ENCODE results near the gene MAT2A. TPM values are rescaled to one million over a fixed set of nuclear protein-coding genes. Genes with fewer than 3 reads are reported as not detected.

MAT2A gene
- total RNA-seq, 1 experiment from 2014 or later, result 309 TPM

GRCh38 chr2:85547859-85548607 is 9.1 kb downstream of the MAT2A start:
- intact Hi-C loops (cut with micrococcal nuclease), result loop anchor here (2.0 kb wide), 1 partner anchor 49 kb away; no protein-coding TSS in a partner anchor
- Histone ChIP-seq H3K9me3 (ENCODE audit: low read length) (no peaks in the 10 kb centered on the region), H3K4me3 (ENCODE audit: low read length) (no peak overlapping the region), H3K9ac (ENCODE audit: low read length) (no peak overlapping the region), H3K4me1 (ENCODE audit: insufficient read depth, low read length) (peaks cover 18% of the 10 kb centered on the region), H3K27me3 (ENCODE audit: low read length) (no peaks in the 10 kb centered on the region), H3F3A (ENCODE audit: low read length, unreplicated experiment) (peaks cover 45% of the 10 kb centered on the region), H3K36me3 (ENCODE audit: low read depth, low read length) (peaks cover 40% of the 10 kb centered on the region), H3K27ac (ENCODE audit: low read length) (peak overlapping the region; percentile 4; the same call in 1 of the 2 replicates), H4K20me1 (ENCODE audit: low read length) (peaks cover 23% of the 10 kb centered on the region), H3K79me2 (ENCODE audit: low read length) (peaks cover 3% of the 10 kb centered on the region), H3K9me2 (replicated peaks; ENCODE audit: low read length) (no peaks in the 10 kb centered on the region), H3K4me2 (ENCODE audit: low read length) (no peak overlapping the region), H2AFZ (ENCODE audit: low read length) (no peak overlapping the region)
- ChIA-PET CTCF (interaction anchor here (0.6 to 1.0 kb wide), 2 partner anchors 51 to 127 kb away, joined by 3 to 4 read pairs; no protein-coding TSS in a partner anchor), POLR2A (ENCODE audit: unreplicated experiment) (interaction anchor here (0.5 to 1.0 kb wide), 6 partner anchors 9 to 206 kb away, joined by 3 to 8 read pairs (median 3); partner anchors contain the start of gene MAT2A)
- no peak; the same call in 1 of the 2 replicates for ATAC-seq
- BruUV-seq (replicated peaks), result no TSS peak
- TF ChIP-seq EZH2 (IDR thresholded peaks at IDR 0.05; ENCODE audit: low read length, unreplicated experiment) (no peak), EZH2phosphoT487 (IDR thresholded peaks at IDR 0.05; ENCODE audit: borderline replicate concordance, low read length) (no peak), CTCF (conservative IDR thresholded peaks at IDR 0.05; ENCODE audit: low read depth, low read length) (no peak)
- DNase-seq, result peak; percentile 19

- Histone ChIP-seq H3K27ac (ENCODE audit: low read length) (no peak overlapping the region), H2AFZ (ENCODE audit: low read length) (no peak overlapping the region), H3F3A (ENCODE audit: low read length, unreplicated experiment) (peaks cover 40% of the 10 kb centered on the region), H3K9me2 (replicated peaks; ENCODE audit: low read length) (no peaks in the 10 kb centered on the region), H3K9ac (ENCODE audit: low read length) (no peak overlapping the region), H3K27me3 (ENCODE audit: low read length) (no peaks in the 10 kb centered on the region), H3K79me2 (ENCODE audit: low read length) (no peaks in the 10 kb centered on the region), H3K4me3 (ENCODE audit: low read length) (no peak overlapping the region), H3K9me3 (ENCODE audit: low read length) (no peaks in the 10 kb centered on the region), H3K36me3 (ENCODE audit: low read depth, low read length) (peaks cover 36% of the 10 kb centered on the region), H3K4me2 (ENCODE audit: low read length) (no peak overlapping the region), H4K20me1 (ENCODE audit: low read length) (peaks cover 18% of the 10 kb centered on the region), H3K4me1 (ENCODE audit: insufficient read depth, low read length) (peaks cover 16% of the 10 kb centered on the region)
- DNase-seq (no peak), ATAC-seq (no peak; the same call in 1 of the 2 replicates)
- ChIA-PET CTCF (interaction anchor here (0.6 to 1.0 kb wide), 2 partner anchors 52 to 127 kb away, joined by 3 to 4 read pairs; no protein-coding TSS in a partner anchor), POLR2A (ENCODE audit: unreplicated experiment) (interaction anchor here (0.6 to 1.0 kb wide), 4 partner anchors 9 to 159 kb away, joined by 3 to 8 read pairs (median 4); partner anchors contain the start of gene MAT2A)
- no TSS peak for BruUV-seq (replicated peaks)
- TF ChIP-seq CTCF (conservative IDR thresholded peaks at IDR 0.05; ENCODE audit: low read depth, low read length), result no peak
- TF ChIP-seq EZH2 (IDR thresholded peaks at IDR 0.05; ENCODE audit: low read length, unreplicated experiment), result no peak
- no peak for TF ChIP-seq EZH2phosphoT487 (IDR thresholded peaks at IDR 0.05; ENCODE audit: borderline replicate concordance, low read length)
- intact Hi-C loops (cut with micrococcal nuclease), result no loop called here
Observed at GRCh38 chr2:85548608-85548900, 9.6 kb downstream of the MAT2A start.

GRCh38 chr2:85549095-85549494 is 10.1 kb downstream of the MAT2A start:
- no peak overlapping the region for H2AFZ ChIP-seq (ENCODE audit: low read length)
- ChIA-PET POLR2A (ENCODE audit: unreplicated experiment) (interaction anchor here (1.0 kb wide), 1 partner anchor 10 kb away, joined by 8 read pairs; the partner anchor contains the start of gene MAT2A), CTCF (interaction anchor here (1.0 kb wide), 1 partner anchor 128 kb away, joined by 4 read pairs; no protein-coding TSS in a partner anchor)
- BruUV-seq (replicated peaks), result TSS peak; percentile 25
- DNase-seq (no peak), ATAC-seq (no peak)
- TF ChIP-seq EZH2phosphoT487 (IDR thresholded peaks at IDR 0.05; ENCODE audit: borderline replicate concordance, low read length) (no peak), CTCF (conservative IDR thresholded peaks at IDR 0.05; ENCODE audit: low read depth, low read length) (no peak), EZH2 (IDR thresholded peaks at IDR 0.05; ENCODE audit: low read length, unreplicated experiment) (no peak)
- H3K27ac ChIP-seq (ENCODE audit: low read length), result no peak overlapping the region
- no peaks in the 10 kb centered on the region for H3K27me3 ChIP-seq (ENCODE audit: low read length)
- H3K9me2 ChIP-seq (replicated peaks; ENCODE audit: low read length), result no peaks in the 10 kb centered on the region
- peaks cover 17% of the 10 kb centered on the region for H4K20me1 ChIP-seq (ENCODE audit: low read length)
- peaks cover 36% of the 10 kb centered on the region for H3K36me3 ChIP-seq (ENCODE audit: low read depth, low read length)
- no peak overlapping the region for H3K4me3 ChIP-seq (ENCODE audit: low read length)
- no peaks in the 10 kb centered on the region for H3K79me2 ChIP-seq (ENCODE audit: low read length)
- intact Hi-C loops (cut with micrococcal nuclease), result no loop called here
- H3F3A ChIP-seq (ENCODE audit: low read length, unreplicated experiment), result peaks cover 38% of the 10 kb centered on the region
- H3K4me1 ChIP-seq (ENCODE audit: insufficient read depth, low read length), result peaks cover 16% of the 10 kb centered on the region
- no peak overlapping the region for H3K9ac ChIP-seq (ENCODE audit: low read length)
- H3K9me3 ChIP-seq (ENCODE audit: low read length), result no peaks in the 10 kb centered on the region
- H3K4me2 ChIP-seq (ENCODE audit: low read length), result no peak overlapping the region

Measured in PC-3 (cell line).